NCI-H2029 treated with DMSO at 0.1 percent for 48 hours (cell line): ENCODE data around the gene USP17L5.
"Not testable (repeated sequence)": the region's sequence is repeated elsewhere in the genome, so short reads cannot be mapped to it uniquely, and the experiment has no call there.

Experiments used
- DNase-seq: peaks from one replicate; lab custom pipeline; 2025; lab: John Stamatoyannopoulos, UW

USP17L5 gene

GRCh38 chr4:9339103-9339502 lies at the start of gene USP17L5:
USP17L5 (plus strand) TSS chr4:9339403; CDS start chr4:9339403, 0 bp downstream.
- DNase-seq, result not testable (repeated sequence)

- not testable (repeated sequence) for DNase-seq
Observed at GRCh38 chr4:9324191-9324590, 15.0 kb upstream of the USP17L5 start.

- not testable (repeated sequence) for DNase-seq
Observed at GRCh38 chr4:9324865-9325264, 14.3 kb upstream of the USP17L5 start, which contains the start of gene USP17L24. USP17L24 (plus strand) TSS chr4:9325165; CDS start chr4:9325165, 0 bp downstream.

GRCh38 chr4:9329611-9330010 lies 9.6 kb upstream of the USP17L5 start, which contains the start of gene USP17L25:
USP17L25 (plus strand) TSS chr4:9329911; CDS start chr4:9329911, 0 bp downstream.
- DNase-seq, result not testable (repeated sequence)

- not testable (repeated sequence) for DNase-seq
Observed at GRCh38 chr4:9334358-9334757, 4.8 kb upstream of the USP17L5 start, which contains the start of gene USP17L26. USP17L26 (plus strand) TSS chr4:9334658; CDS start chr4:9334658, 0 bp downstream.

- DNase-seq, result not testable (repeated sequence)
Observed at GRCh38 chr4:9343848-9344247, 4.6 kb downstream of the USP17L5 start, which contains the start of gene USP17L27. USP17L27 (plus strand) TSS chr4:9344148; CDS start chr4:9344148, 0 bp downstream.

- DNase-seq, result not testable (repeated sequence)
Observed at GRCh38 chr4:9348593-9348992, 9.4 kb downstream of the USP17L5 start, which contains the start of gene USP17L28. USP17L28 (plus strand) TSS chr4:9348893; CDS start chr4:9348893, 0 bp downstream.

GRCh38 chr4:9350866-9351265 lies 11.7 kb downstream of the USP17L5 start:
- not testable (repeated sequence) for DNase-seq

GRCh38 chr4:9353338-9353737 lies 14.1 kb downstream of the USP17L5 start, which contains the start of gene USP17L29:
USP17L29 (plus strand) TSS chr4:9353638; CDS start chr4:9353638, 0 bp downstream.
- not testable (repeated sequence) for DNase-seq

GRCh38 chr4:9362829-9363228 lies 23.6 kb downstream of the USP17L5 start, which contains the start of gene USP17L30:
USP17L30 (plus strand) TSS chr4:9363129; CDS start chr4:9363129, 0 bp downstream.
- DNase-seq, result not testable (repeated sequence)

GRCh38 chr4:9379881-9380280 lies 40.7 kb downstream of the USP17L5 start:
- DNase-seq, result not testable (repeated sequence)

GRCh38 chr4:9381012-9381534 lies 41.9 kb downstream of the USP17L5 start:
- DNase-seq, result not testable (repeated sequence)

- DNase-seq, result no peak
Observed at GRCh38 chr4:9384126-9384525, 44.9 kb downstream of the USP17L5 start.

- not testable (repeated sequence) for DNase-seq
Observed at GRCh38 chr4:9389001-9389400, 49.8 kb downstream of the USP17L5 start.
